Stimulated activated CD8-positive, alpha-beta memory T cell treated with anti-CD3 and anti-CD28 coated beads, Interleukin-7, amount 100 ng/mL, for 1 hour (primary cell): ENCODE results near the gene BUB1B.
A peak's percentile ranks its signal among the peaks of the same experiment; 100 is the strongest.
"Not testable (repeated sequence)": the region's sequence is repeated elsewhere in the genome, so short reads cannot be mapped to it uniquely, and the experiment has no call there.

Source experiments
- DNase-seq, 2 donors: peaks; one replicate each; pipeline ENCODE4 v3.0.0-alpha.2; 2020; ENCODE audit warnings: low read depth in 2 of 2

The BUB1B gene, protein sequence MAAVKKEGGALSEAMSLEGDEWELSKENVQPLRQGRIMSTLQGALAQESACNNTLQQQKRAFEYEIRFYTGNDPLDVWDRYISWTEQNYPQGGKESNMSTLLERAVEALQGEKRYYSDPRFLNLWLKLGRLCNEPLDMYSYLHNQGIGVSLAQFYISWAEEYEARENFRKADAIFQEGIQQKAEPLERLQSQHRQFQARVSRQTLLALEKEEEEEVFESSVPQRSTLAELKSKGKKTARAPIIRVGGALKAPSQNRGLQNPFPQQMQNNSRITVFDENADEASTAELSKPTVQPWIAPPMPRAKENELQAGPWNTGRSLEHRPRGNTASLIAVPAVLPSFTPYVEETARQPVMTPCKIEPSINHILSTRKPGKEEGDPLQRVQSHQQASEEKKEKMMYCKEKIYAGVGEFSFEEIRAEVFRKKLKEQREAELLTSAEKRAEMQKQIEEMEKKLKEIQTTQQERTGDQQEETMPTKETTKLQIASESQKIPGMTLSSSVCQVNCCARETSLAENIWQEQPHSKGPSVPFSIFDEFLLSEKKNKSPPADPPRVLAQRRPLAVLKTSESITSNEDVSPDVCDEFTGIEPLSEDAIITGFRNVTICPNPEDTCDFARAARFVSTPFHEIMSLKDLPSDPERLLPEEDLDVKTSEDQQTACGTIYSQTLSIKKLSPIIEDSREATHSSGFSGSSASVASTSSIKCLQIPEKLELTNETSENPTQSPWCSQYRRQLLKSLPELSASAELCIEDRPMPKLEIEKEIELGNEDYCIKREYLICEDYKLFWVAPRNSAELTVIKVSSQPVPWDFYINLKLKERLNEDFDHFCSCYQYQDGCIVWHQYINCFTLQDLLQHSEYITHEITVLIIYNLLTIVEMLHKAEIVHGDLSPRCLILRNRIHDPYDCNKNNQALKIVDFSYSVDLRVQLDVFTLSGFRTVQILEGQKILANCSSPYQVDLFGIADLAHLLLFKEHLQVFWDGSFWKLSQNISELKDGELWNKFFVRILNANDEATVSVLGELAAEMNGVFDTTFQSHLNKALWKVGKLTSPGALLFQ

DNA sequence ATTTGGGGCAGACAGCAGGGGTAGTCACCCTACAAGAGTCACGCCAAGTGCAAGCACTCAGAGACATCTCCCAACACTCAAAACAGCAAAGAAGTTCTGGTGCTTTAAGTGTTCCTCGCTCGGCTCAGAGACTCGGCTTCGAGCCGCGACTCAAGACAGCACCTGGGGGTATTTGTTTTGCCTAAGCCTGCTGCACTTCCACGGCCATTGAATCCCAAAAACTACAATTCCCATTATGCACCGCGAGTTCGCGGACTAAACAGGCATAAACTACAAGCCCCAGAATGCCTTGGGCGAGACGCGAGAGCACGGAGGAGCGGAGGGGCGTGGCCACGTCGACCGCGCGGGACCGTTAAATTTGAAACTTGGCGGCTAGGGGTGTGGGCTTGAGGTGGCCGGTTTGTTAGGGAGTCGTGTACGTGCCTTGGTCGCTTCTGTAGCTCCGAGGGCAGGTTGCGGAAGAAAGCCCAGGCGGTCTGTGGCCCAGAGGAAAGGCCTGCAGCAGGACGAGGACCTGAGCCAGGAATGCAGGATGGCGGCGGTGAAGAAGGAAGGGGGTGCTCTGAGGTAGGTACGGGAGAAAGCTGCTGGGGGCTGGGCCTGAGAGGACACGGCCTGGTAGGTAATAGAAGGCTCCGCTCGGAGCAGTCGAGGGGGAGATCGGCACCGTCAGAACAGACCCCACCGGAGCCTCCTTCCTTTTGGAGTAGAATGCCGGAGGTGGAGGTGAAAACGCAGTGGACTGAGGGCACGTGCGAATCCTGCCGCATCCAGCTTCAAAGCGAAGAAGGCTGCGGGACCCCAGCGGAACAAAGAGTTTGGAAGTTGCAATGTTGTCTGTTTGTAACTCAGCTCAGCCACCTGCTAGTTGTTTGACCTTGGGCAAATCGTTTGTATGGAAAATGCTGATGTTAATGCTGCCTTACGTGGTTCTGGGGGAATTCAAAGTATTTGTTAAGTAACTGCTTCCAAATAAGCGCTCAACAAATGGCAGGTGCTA, at the start of gene BUB1B:
BUB1B (plus strand) TSS at position 381 of the 1,000 bp plus-strand sequence; CDS start at position 533, 152 bp downstream.
- DNase-seq = peak; percentile 73 to 84

DNA sequence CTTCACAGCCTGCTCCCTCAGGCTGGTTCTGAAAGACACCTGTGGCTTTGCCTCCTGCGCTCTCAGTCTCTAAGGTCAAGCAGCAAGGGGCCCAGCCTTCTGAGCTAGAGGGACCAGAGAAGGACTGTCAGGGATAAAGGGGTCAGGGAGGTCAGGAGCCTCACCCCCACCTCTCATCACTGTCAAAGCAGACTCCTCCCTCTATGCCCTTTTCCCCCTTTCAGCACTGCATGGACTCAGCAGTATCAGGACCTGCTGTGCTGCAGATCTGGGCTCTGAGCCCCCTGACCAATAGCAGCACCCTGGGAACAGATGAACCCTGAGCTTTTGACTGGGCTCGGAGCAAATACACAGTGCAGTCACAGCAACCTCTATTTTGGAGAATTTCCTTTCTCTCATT, 49.0 kb upstream of the BUB1B start:
- no peak for DNase-seq

DNA sequence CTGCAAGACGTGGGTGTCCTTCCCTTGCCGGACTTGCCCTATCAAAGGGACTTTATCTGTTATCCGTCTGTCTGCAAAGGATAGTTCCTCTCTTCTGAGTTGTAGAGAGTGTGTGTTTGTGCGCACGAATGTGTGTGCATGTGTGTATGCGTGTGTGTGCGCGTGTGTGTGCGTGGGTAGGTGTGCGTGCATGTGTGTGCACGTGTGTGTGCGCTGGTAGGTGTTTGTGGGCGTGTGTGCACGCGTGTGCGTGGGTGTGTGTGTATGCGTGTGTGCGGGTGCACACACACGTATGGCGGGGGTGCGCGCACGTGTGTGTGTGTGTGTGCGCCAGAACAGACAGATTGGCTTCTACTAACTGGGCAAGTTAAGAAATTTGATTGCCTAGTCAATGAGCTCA, 48.1 kb upstream of the BUB1B start:
- DNase-seq = no peak

DNA sequence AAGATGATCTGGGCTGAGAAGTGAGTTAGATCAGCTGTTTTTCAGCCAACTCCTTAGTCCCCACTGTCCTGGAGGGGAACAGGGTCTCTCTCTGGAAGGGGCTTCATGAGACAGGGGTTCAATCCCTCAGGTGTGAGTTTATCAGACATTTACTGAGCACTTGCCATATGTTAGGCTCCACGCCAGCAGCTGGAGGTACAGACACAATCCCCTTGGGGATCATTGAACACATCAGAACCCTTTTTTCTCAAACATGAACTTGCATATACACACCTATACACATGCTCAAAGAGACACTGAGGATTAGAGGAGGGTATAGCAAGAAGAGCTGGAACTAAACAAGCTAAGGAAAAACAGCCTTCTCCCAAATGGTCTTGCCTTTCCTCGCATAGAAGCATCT, 46.7 kb upstream of the BUB1B start:
- no peak for DNase-seq

DNA sequence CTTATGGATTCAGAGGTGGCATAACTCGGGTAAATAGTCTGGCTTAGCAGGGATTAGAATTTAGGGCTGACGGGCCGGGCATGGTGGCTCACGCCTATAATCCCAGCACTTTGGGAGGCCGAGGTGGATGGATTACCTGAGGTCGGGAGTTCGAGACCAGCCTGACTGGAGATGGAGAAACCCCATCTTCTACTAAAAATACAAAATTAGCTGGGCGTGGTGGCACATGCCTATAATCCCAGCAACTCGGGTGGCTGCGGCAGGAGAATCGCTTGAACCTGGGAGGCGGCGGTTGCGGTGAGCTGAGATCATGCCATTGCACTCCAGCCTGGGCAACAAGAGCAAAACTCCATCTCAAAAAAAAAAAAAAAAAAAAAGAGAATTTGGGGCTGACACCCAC, 45.8 kb upstream of the BUB1B start:
- DNase-seq = not testable (repeated sequence)

DNA sequence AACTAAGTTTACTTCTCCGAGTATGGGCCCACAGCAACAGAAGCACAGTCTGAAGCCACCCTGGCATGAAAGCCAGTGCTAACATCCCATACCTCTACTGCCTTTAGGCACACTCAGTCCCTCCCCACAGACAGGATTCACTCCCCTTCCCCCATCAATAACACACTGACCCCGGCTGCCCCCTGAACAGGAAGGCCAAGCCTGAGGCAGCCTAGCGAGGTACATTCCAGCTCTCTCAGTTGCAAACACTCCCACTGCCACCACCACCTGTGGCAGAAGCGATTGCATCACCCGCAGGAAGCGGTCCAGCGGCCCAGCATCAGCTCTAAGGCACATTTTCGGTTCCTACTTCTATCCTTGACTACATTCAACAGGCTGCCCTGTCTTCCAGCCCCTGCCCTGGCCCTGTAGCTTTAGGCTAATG, 45.2 kb upstream of the BUB1B start:
- no peak for DNase-seq

DNA sequence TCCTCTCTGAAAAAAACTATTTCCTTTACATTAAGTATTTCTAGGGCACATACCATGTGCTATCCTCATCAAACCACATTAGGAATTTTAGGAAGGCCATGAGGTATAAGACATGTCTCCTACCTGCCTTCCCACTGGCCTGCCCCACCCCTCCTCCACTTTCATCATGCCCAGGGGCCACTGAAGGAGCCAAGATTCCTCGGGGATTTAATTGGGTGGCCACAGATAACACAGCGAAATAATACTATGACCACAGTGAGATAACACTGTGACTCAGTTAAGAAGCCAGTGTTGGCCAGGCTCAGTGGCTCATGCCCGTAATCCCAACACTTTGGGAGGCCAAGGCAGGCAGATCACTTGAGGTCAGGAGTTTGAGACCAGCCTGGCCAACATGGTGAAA, 42.4 kb upstream of the BUB1B start:
- DNase-seq = no peak

DNA sequence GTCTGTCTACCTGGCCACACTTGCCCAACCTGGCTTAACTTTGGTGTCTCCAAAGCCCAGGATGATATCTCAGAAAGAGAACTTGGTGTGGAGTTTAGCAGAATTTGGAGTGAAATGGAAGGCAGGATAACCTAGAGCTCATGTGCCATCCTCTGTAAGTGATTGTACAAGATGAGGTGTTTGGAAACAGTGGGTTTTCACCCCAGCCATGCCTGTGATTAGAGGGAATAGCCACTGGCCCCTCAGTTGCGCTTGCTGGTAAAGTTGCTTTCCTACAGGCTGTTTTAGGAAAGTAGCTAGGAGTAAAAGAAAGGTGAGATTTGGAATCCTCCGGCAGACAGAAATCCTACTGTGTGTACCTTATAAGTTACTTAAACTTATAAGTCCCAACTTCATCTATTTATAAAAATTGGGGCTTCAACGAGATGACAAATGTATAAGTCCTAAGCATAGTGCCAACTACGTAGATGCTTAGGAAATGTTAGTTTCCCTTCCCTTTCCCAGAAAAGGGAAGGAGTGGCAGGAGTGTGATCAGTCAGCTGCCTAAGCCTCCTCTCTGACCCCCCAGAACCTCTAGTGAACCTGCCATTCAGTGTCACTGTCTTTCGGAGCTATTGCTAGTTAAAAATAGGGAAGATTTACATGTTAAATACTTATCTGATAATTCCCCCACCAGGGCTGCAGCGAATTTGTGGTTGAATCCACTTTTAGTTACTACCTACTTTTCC, 38.8 kb upstream of the BUB1B start:
- no peak for DNase-seq

DNA sequence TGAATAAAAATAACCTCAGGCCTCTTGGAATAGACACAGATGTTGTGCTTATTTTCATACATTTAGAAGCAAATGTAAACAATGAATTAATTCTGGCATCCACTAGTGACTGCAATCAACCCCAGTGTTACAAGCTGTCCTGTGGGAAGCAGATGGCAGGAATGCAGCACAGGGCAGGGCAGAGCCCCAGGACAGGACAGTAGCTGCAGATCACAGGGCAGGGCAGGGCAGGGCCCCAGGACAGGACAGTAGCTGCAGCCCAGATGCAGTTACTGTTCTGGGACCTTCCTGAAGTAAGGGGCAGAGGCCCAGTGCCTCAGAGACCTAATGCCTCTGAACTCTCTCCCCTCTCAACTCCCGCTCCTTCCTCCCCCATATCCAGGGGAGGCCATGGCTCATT, 37.9 kb upstream of the BUB1B start:
- DNase-seq = not testable (repeated sequence)

DNA sequence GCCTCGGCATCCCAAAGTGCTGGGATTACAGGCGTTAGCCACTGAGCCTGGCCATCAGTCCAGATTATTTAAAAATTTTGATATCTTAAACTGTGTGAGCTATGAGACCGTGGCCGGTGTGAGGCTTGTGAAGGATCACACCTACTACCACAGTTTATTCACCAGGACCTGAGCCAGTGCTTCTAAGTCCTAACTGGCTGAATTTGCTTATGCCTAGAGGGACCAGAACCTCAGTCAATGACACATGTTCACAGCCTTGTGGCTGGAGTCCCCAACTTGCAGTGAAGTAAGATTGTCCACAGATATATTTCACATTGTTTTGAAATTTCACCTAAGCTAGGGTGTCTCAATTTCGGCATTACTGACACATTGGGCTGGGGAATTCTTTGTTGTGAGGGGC, 37.0 kb upstream of the BUB1B start:
- DNase-seq = not testable (repeated sequence)

DNA sequence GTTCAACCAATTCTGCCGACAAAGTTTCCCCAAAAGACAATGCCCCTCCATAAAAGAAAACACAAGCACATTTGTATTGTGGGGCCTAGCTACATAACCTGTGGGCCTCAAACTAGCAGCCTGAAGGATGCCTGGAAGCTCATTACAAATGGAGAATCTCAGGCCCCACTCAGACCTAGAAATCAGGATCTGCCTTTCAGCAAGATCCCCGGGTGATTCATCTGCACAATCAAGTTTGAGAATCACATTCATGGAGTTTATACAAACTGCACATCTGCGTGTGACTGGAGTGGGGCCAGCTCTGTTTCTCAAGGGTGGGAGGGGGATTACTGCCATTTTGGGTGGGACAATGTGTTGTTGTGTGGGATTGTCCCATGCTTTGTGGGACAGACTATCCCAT, 36.5 kb upstream of the BUB1B start:
- not testable (repeated sequence) for DNase-seq

DNA sequence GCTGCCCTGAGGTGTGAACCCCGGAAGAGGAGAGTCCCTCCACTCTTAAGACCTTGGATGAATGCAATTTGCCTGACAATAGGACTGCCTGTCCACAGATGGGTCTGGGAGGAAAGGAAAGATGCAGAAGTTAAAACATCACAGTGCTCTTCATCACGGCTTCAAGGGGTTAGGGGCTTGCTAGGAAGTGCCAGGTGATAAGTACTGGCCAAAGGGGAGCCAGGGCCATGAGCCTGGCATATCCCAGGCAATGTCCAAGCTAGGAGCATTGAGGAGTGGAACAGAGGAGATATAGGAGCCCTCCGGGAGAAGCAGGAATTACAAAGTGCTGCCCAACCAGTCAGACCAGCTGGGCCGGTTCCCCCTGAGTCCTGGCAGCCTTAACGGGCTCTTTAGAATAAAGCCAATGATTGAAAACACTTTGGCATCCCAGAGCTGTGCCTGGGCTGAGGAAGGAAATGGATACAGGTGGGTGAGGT, 36.0 kb upstream of the BUB1B start:
- DNase-seq = not testable (repeated sequence)

DNA sequence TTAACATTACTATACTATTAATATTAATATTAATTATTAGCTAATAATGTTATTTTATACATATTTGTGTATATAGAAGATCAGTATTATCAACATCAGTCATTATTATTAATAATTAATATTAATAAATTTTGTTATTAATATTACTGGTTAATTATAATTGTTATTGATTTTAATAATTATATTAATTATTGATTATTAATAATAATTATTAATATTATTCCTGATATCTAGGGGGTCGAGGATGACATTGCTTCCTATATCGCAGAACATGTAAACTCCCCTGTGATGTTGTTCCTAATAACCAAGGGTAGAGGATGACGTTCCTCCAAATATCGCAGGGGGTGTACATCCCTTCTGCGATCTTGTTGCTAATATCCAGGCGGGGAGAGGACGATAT, 34.9 kb upstream of the BUB1B start:
- no peak for DNase-seq

DNA sequence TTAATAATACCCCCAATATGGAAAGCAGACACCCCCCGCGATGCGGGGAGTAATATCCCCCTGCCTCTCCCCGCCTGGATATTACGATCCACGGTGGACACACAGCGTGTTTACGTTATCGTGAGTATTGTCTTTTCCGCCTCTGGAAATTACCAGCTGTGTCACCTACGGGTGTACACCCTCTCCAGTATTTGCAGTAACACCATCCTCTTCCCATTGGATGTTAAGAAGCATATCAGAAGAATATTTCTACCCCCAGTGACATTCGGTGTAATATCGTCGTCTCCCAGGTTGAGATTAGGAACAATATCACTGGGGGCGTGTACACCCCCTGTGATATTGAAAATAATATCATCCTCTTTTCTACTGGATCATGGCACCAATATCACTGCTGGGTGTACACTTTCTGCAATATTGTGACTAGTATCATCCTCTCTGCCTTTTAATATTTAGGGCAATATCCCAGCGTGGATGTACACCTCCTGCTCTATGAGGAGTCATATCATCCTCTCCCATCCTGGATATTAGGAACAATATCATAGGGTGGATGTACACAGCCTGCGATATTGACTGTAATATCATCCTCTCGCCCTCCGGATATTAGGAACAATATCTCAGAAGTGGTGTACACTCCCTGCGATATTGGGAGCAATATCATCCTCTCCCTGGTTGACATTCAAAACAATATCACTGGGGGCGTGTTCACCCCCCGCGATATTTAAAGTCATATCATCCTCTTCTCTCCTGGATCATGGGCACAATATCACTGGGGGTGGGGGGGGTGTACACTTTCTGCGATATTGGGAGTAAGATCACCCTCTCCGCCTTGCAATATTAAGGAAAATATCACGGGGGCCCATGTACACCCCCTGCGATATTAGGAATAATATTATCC, 31.9 kb upstream of the BUB1B start:
- DNase-seq = no peak

DNA sequence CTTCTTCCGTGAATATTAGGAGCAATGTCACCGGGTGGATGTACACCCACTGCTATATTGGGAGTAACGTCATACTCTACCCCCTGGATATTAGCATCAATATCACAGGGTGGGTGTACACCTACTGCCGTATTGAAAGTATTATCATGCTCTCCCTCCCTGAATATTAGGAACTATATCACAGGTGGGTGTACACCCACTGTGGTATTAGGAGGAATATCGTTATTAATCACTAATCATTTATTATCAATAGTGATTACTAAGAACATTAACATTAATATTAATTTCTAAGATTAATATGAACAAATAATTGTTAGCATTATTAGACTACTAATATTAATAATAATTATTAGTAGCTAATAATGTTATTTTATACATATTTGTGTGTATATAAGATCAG, 30.8 kb upstream of the BUB1B start:
- DNase-seq = no peak

DNA sequence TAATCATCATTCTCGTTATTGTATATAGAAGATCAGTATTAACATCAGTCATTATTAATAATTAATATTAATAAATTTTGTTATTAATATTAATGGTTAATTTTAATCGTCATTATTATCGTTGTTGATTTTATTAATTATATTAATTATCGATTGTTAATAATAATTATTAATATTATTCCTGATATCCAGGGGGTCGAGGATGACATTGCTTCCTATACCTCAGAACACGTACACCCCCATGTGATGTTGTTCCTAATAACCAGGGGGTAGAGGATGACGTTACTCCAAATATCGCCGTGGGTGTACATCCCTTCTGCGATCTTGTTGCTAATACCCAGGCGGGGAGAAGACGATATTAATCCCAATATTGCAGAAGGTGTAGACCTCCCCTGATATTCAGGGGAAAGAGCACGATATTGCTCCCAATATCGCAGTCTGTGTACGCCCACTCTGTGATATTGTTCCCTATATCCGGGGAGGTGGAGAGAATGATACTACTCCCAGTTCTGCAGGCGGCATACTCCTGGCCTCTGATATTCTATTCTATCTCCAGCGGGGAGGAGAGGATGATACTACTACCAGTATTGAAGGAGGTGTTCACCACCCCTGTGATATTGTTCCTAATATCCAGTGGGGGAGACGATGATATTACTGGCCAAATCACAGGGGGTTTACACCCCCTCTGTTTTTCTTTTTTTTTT, 29.9 kb upstream of the BUB1B start:
- DNase-seq = no peak

DNA sequence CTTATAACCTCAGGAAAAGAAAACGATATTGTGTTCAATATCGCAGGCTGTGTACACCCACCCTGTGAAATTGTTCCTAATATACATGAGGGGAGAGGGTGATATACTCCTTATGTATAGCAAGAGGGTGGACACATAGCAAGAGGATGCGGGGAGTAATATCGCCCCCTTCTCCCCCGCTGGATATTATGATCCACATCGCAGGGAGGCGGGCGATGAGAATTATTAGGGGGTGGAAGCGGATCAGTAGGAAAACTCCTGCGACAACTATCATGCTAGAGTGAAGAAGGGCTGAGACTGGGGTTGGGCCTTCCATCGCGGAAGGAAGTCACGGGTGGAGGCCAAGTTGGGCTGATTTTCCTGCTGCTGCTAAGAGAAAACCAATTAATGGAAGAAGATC, 27.3 kb upstream of the BUB1B start:
- DNase-seq = no peak

DNA sequence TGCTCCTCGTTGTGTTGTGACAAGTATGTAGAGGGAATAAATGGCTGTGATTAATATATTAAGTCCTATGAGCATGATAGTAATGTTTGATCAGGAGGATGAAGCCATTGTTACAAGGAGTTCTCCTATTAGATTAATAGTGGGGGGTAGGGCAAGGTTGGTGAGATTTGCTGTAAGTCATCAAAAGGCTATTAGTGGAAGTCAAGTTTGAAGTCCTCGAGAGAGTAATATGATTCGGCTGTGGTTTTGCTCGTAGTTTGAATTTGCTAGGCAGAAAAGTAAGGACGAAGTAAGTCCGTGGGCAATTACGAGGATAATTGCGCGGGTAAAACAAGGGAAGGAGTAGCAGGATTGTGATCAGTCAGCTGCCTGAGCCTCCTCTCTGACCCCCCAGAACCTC, 26.0 kb upstream of the BUB1B start:
- no peak for DNase-seq
